GM18526 (cell line): ENCODE data around the gene C22orf39.
A peak's percentile ranks its signal among the peaks of the same experiment; 100 is the strongest.

Experiments used
- POLR2A ChIP-seq: IDR thresholded peaks from 3 replicates; pipeline ENCODE4 v1.6.1; 2011; ENCODE audit not compliant: insufficient read length; ENCODE audit errors: extremely low read depth

C22orf39 gene

GRCh38 chr22:19480173-19480568, 32.7 kb upstream of the C22orf39 start:
- TF ChIP-seq POLR2A: no peak

- peak; percentile 61 for TF ChIP-seq POLR2A
Measured at GRCh38 chr22:19479355-19480172, 32.1 kb upstream of the C22orf39 start, which contains the start of gene CDC45. Gene CDC45 (plus strand): TSS chr22:19479920. CDS start chr22:19479969, 49 bp downstream.

- peak; percentile 53 for TF ChIP-seq POLR2A
Measured at GRCh38 chr22:19478901-19479354, 31.4 kb upstream of the C22orf39 start, which contains the start of gene UFD1. Gene UFD1 (minus strand): TSS chr22:19479193. CDS start chr22:19479085, 108 bp downstream.

GRCh38 chr22:19478045-19478900, 30.8 kb upstream of the C22orf39 start:
- TF ChIP-seq POLR2A: no peak

GRCh38 chr22:19477321-19478044, 30.0 kb upstream of the C22orf39 start:
- TF ChIP-seq POLR2A: no peak

GRCh38 chr22:19476023-19476422, 28.5 kb upstream of the C22orf39 start:
- TF ChIP-seq POLR2A: no peak

GRCh38 chr22:19473578-19473977, 26.1 kb upstream of the C22orf39 start:
- no peak for TF ChIP-seq POLR2A

- TF ChIP-seq POLR2A: no peak
Measured at GRCh38 chr22:19472233-19472632, 24.7 kb upstream of the C22orf39 start.

GRCh38 chr22:19471572-19471971, 24.1 kb upstream of the C22orf39 start:
- no peak for TF ChIP-seq POLR2A

- no peak for TF ChIP-seq POLR2A
Measured at GRCh38 chr22:19470010-19470409, 22.5 kb upstream of the C22orf39 start.

- TF ChIP-seq POLR2A: no peak
Measured at GRCh38 chr22:19469421-19469820, 21.9 kb upstream of the C22orf39 start.

- TF ChIP-seq POLR2A: no peak
Measured at GRCh38 chr22:19467912-19468311, 20.4 kb upstream of the C22orf39 start.

- TF ChIP-seq POLR2A: no peak
Measured at GRCh38 chr22:19466848-19467752, 19.6 kb upstream of the C22orf39 start.

- no peak for TF ChIP-seq POLR2A
Measured at GRCh38 chr22:19466126-19466716, 18.7 kb upstream of the C22orf39 start.
